Liver (tissue), 9 donors: ENCODE results near the gene SERPINB13. TPM values are rescaled to one million over a fixed set of nuclear protein-coding genes. Genes with fewer than 3 reads are reported as not detected.

Experiments used
- DNase-seq: peaks from one replicate; pipeline ENCODE4 v3.0.0-alpha.2; 2017; ENCODE audit warnings: low spot score
- H3K27ac ChIP-seq, 2 donors: one replicate each; pipeline ENCODE4 v1.7.0; 2013; ENCODE audit warnings: inconsistent platforms in 2 of 2, low read length in 2 of 2, control low read depth in 1 of 2, low read depth in 1 of 2, mild to moderate bottlenecking in 1 of 2
- H3K27me3 ChIP-seq, 4 donors: one replicate each; pipeline versions ENCODE4 v1.6.1 to v1.7.0; 2013; ENCODE audit warnings: low read length in 3 of 4, inconsistent platforms in 1 of 4, mild to moderate bottlenecking in 1 of 4, moderate library complexity in 1 of 4; ENCODE audit not compliant: control insufficient read depth in 4 of 4, insufficient read depth in 4 of 4
- H3K36me3 ChIP-seq, 4 donors: one replicate each; pipeline versions ENCODE4 v1.6.1 to v1.7.0; 2013; ENCODE audit warnings: low read length in 3 of 4, mild to moderate bottlenecking in 3 of 4, low read depth in 1 of 4, moderate library complexity in 1 of 4; ENCODE audit not compliant: control insufficient read depth in 4 of 4, insufficient read depth in 3 of 4
- H3K4me1 ChIP-seq, 4 donors: one replicate each; pipeline versions ENCODE4 v1.6.1 to v1.7.0; 2013; ENCODE audit warnings: low read length in 3 of 4, mild to moderate bottlenecking in 3 of 4, moderate library complexity in 1 of 4; ENCODE audit not compliant: control insufficient read depth in 4 of 4, insufficient read depth in 4 of 4
- H3K4me3 ChIP-seq, 3 donors: one replicate each; pipeline versions ENCODE4 v1.6.1 to v1.7.0; 2013; ENCODE audit warnings: low read length in 3 of 3, control low read depth in 1 of 3, low read depth in 1 of 3, mild to moderate bottlenecking in 1 of 3
- H3K9ac ChIP-seq, 2 donors: one replicate each; pipeline ENCODE4 v1.7.0; 2013; ENCODE audit warnings: low read length in 2 of 2, mild to moderate bottlenecking in 2 of 2, moderate library complexity in 2 of 2, control low read depth in 1 of 2, low read depth in 1 of 2
- H3K9me3 ChIP-seq, 4 donors: one replicate each; pipeline versions ENCODE4 v1.6.1 to v1.7.0; 2013; ENCODE audit warnings: low read length in 3 of 4; ENCODE audit not compliant: control insufficient read depth in 4 of 4
- CTCF ChIP-seq: fragments of 150-350 bp; IDR thresholded peaks from 2 replicates; pipeline ENCODE4 v1.5.1; 2017; ENCODE audit warnings: improper control_type of control experiment, low read depth, low read length; ENCODE audit not compliant: missing input control
- EGR1 ChIP-seq, 2 donors: IDR thresholded peaks; 2 replicates each; pipeline ENCODE4 v1.6.1; 2016 to 2018; ENCODE audit warnings: antibody characterized with exemption in 2 of 2, low read depth in 2 of 2
- FOXA1 ChIP-seq: IDR thresholded peaks from 2 replicates; pipeline ENCODE4 v1.6.1; 2016; ENCODE audit warnings: antibody characterized with exemption
- GABPA ChIP-seq, 2 donors: IDR thresholded peaks in 1 of 2; conservative IDR thresholded peaks in 1 of 2; 2 replicates each; pipeline ENCODE4 v1.6.1; 2016; ENCODE audit warnings: antibody characterized with exemption in 2 of 2, mild to moderate bottlenecking in 1 of 2, moderate library complexity in 1 of 2
- HNF4A ChIP-seq, 2 donors: conservative IDR thresholded peaks; 2 replicates each; pipeline ENCODE4 v1.6.1; 2016; ENCODE audit warnings: antibody characterized with exemption in 2 of 2, mild to moderate bottlenecking in 2 of 2
- HNF4G ChIP-seq: IDR thresholded peaks from 2 replicates; pipeline ENCODE4 v1.6.1; 2016; ENCODE audit warnings: antibody characterized with exemption
- JUND ChIP-seq, 2 donors: IDR thresholded peaks; 2 replicates each; pipeline ENCODE4 v1.6.1; 2016; ENCODE audit warnings: antibody characterized with exemption in 2 of 2
- MAX ChIP-seq: IDR thresholded peaks from 2 replicates; pipeline ENCODE4 v1.6.1; 2016; ENCODE audit warnings: antibody characterized with exemption
- NR2F2 ChIP-seq: IDR thresholded peaks from 2 replicates; pipeline ENCODE4 v1.6.1; 2016; ENCODE audit warnings: antibody characterized with exemption
- REST ChIP-seq: IDR thresholded peaks from 2 replicates; pipeline ENCODE4 v1.6.1; 2016; ENCODE audit warnings: antibody characterized with exemption, mild to moderate bottlenecking
- RXRA ChIP-seq, 2 donors: IDR thresholded peaks; 2 replicates each; pipeline ENCODE4 v1.6.1; 2017 to 2018; ENCODE audit warnings: antibody characterized with exemption in 2 of 2, mild to moderate bottlenecking in 1 of 2
- SP1 ChIP-seq: IDR thresholded peaks from 2 replicates; pipeline ENCODE4 v1.6.1; 2018; ENCODE audit warnings: antibody characterized with exemption, mild to moderate bottlenecking
- TAF1 ChIP-seq: conservative IDR thresholded peaks from 2 replicates; pipeline ENCODE4 v1.6.1; 2016; ENCODE audit warnings: antibody characterized with exemption, mild to moderate bottlenecking
- YY1 ChIP-seq: IDR thresholded peaks from 2 replicates; pipeline ENCODE4 v1.6.1; 2016; ENCODE audit warnings: antibody characterized with exemption, mild to moderate bottlenecking
- WGBS: extraction: QIAGEN DNeasy Blood & Tissue Kit; methylation state at CpG from one replicate; pipeline ENCODE4 v1.1.7; 2013; 5-methylcytosine and 5-hydroxymethylcytosine counted together
- polyA plus RNA-seq, 2 donors: library from polyadenylated mRNA; stranded (reverse) in 1 of 2; unstranded in 1 of 2; fragments of 200-250 nt in 1 of 2; fragments of >200 nt in 1 of 2; fragmentation: Nextera tagmentation in 1 of 2; extraction: Ambion mirVana in 1 of 2; gene quantifications; one replicate each; pipeline versions ENCODE4 v1.2.1 to v1.2.3, GENCODE V29; 2013 to 2015
- total RNA-seq, 2 donors: library from RNA; depleted of rRNA; stranded (reverse); fragments of >200 nt; gene quantifications; one replicate each; pipeline ENCODE4 v1.2.3, GENCODE V29; 2014
- donor health status: healthy.
- donor health status: healthy.
- donor health status: healthy.
- donor health status: healthy.
- donor health status: healthy.

The SERPINB13 gene
- total and polyA plus RNA-seq, 4 donors, result not detected

GRCh38 chr18:63596964-63597363, 9.8 kb downstream of the SERPINB13 start:
- Histone ChIP-seq H3K9me3 (no peaks in the 10 kb centered on the region), H3K9ac (no peak overlapping the region), H3K4me1 (no peaks in the 10 kb centered on the region), H3K27ac (no peak overlapping the region), H3K36me3 (no peaks in the 10 kb centered on the region), H3K27me3 (no peaks in the 10 kb centered on the region), H3K4me3 (no peak overlapping the region)
- 80% methylated on average over 14 of the region's 14 CpGs for WGBS
- TF ChIP-seq GABPA (IDR thresholded peaks at IDR 0.05 in 1 of 2, conservative IDR thresholded peaks at IDR 0.05 in 1 of 2) (no peak), EGR1 (IDR thresholded peaks at IDR 0.05; ENCODE audit: low read depth in 2 of 2) (no peak), TAF1 (no peak), MAX (no peak), REST (no peak), CTCF (no peak), YY1 (no peak), NR2F2 (no peak), JUND (IDR thresholded peaks at IDR 0.05) (no peak)
- no peak for DNase-seq

GRCh38 chr18:63603355-63603754, 16.2 kb downstream of the SERPINB13 start:
- Histone ChIP-seq H3K9me3 (no peaks in the 10 kb centered on the region), H3K27me3 (peaks cover 0 to 4% (median 0%) of the 10 kb centered on the region in 4 donors), H3K27ac (no peak overlapping the region), H3K4me1 (no peaks in the 10 kb centered on the region), H3K9ac (no peak overlapping the region), H3K36me3 (no peaks in the 10 kb centered on the region), H3K4me3 (no peak overlapping the region)
- WGBS, result 38% methylated on average over 1 of the region's 1 CpG
- no peak for DNase-seq
- no peak for TF ChIP-seq RXRA (IDR thresholded peaks at IDR 0.05)
- no peak for TF ChIP-seq HNF4A (conservative IDR thresholded peaks at IDR 0.05)
- TF ChIP-seq SP1, result no peak
- TF ChIP-seq FOXA1, result no peak
- TF ChIP-seq YY1, result no peak
- no peak for TF ChIP-seq CTCF
- no peak for TF ChIP-seq HNF4G
